Body of pancreas (tissue), 4 donors: Measurements from ENCODE around the gene KDM4B. TPM values are rescaled to one million over a fixed set of nuclear protein-coding genes. Genes with fewer than 3 reads are reported as not detected.

Experiments used
- ATAC-seq: fragments of 150-250 bp; one replicate; pipeline ENCODE4 v1.9.1; 2016
- DNase-seq, 4 donors: peaks; one replicate each; pipeline ENCODE4 v3.0.0-alpha.2; 2019
- H3K27ac ChIP-seq, 4 donors: fragments of 200-600 bp; sonication (generic); 1 replicate in 3 of 4; 2 replicates in 1 of 4; pipeline versions ENCODE4 v1.5.1 to v1.6.1; 2016 to 2019; ENCODE audit warnings: mild to moderate bottlenecking in 1 of 4, mixed read lengths in 1 of 4, moderate library complexity in 1 of 4
- H3K27me3 ChIP-seq, 2 donors: fragments of 200-600 bp; sonication (generic); one replicate each; pipeline ENCODE4 v1.6.0; 2016; ENCODE audit warnings: mild to moderate bottlenecking in 1 of 2
- H3K36me3 ChIP-seq, 2 donors: fragments of 200-600 bp; sonication (generic); replicated peaks in 1 of 2; 2 replicates each; pipeline ENCODE4 v1.5.1; 2016; ENCODE audit warnings: low read depth in 2 of 2; ENCODE audit not compliant: insufficient read depth in 1 of 2
- H3K4me1 ChIP-seq: fragments of 200-600 bp; sonication (generic); one replicate; pipeline ENCODE4 v1.6.0; 2016
- H3K4me3 ChIP-seq, 2 donors: fragments of 200-600 bp; sonication (generic); 1 replicate in 1 of 2; 2 replicates in 1 of 2; pipeline ENCODE4 v1.5.1; 2016 to 2019
- H3K9me3 ChIP-seq, 3 donors: fragments of 200-600 bp; sonication (generic); 1 replicate in 2 of 3; 2 replicates in 1 of 3; pipeline ENCODE4 v1.5.1; 2016
- CTCF ChIP-seq, 7 experiments: fragments of 450-650 bp in 4 of 7; fragments of 200-600 bp in 3 of 7; sonication (generic) in 3 of 7; IDR thresholded peaks; one replicate each; pipeline ENCODE4 v1.5.1; 2016 to 2019; ENCODE audit warnings: antibody characterized with exemption in 7 of 7
- POLR2A ChIP-seq, 3 donors: fragments of 450-650 bp; IDR thresholded peaks; one replicate each; pipeline ENCODE4 v1.6.1; 2016; ENCODE audit warnings: antibody characterized with exemption in 3 of 3, mild to moderate bottlenecking in 2 of 3
- WGBS, 2 donors: methylation state at CpG; one replicate each; pipeline ENCODE4 v1.1.5; 2017; 5-methylcytosine and 5-hydroxymethylcytosine counted together
- intact Hi-C: fragments of 100-400 bp; cut with DNase I; formaldehyde crosslinking; loops from one replicate; pipeline ENCODE4 v1.15.1; 2023
- total RNA-seq, 2 donors: library from RNA; depleted of rRNA; stranded (reverse); fragments of >200 nt; gene quantifications; one replicate each; pipeline ENCODE4 v1.1.0, GENCODE V29; 2016

KDM4B gene
- total RNA-seq, 2 donors from 2014 or later = 18.9 to 35.3 TPM

GRCh38 chr19:5122121-5122400, 153.1 kb downstream of the KDM4B start:
- Histone ChIP-seq H3K4me3 (no peak overlapping the region), H3K9me3 (no peaks in the 10 kb centered on the region), H3K36me3 (peaks cover 0 to 6% of the 10 kb centered on the region in 2 donors), H3K27me3 (no peaks in the 10 kb centered on the region), H3K27ac (no peak overlapping the region), H3K4me1 (peaks cover 22% of the 10 kb centered on the region)
- DNase-seq (no peak), ATAC-seq (no peak)
- intact Hi-C loops = no loop called here
- WGBS, 2 donors = 59 to 79% methylated on average over 4 of the region's 4 CpGs
- no peak for TF ChIP-seq CTCF (IDR thresholded peaks at IDR 0.05)
- TF ChIP-seq POLR2A (IDR thresholded peaks at IDR 0.05) = no peak

GRCh38 chr19:5122671-5123409, 153.9 kb downstream of the KDM4B start:
- Histone ChIP-seq H3K9me3 (no peaks in the 10 kb centered on the region), H3K36me3 (peaks cover 0 to 6% of the 10 kb centered on the region in 2 donors), H3K4me3 (no peak overlapping the region), H3K27me3 (no peaks in the 10 kb centered on the region), H3K4me1 (peaks cover 30% of the 10 kb centered on the region), H3K27ac (no peak overlapping the region)
- DNase-seq (no peak), ATAC-seq (no peak)
- intact Hi-C loops = no loop called here
- 89 to 98% methylated on average over 23 to 28 of the region's 30 CpGs for WGBS, 2 donors
- no peak for TF ChIP-seq POLR2A (IDR thresholded peaks at IDR 0.05)
- TF ChIP-seq CTCF (IDR thresholded peaks at IDR 0.05) = no peak

- 93% methylated on average over 8 to 11 of the region's 11 CpGs for WGBS, 2 donors
- DNase-seq (no peak), ATAC-seq (no peak)
- intact Hi-C loops = no loop called here
- Histone ChIP-seq H3K27ac (no peak overlapping the region), H3K4me1 (peaks cover 37% of the 10 kb centered on the region), H3K36me3 (peaks cover 0 to 6% of the 10 kb centered on the region in 2 donors), H3K27me3 (no peaks in the 10 kb centered on the region), H3K9me3 (no peaks in the 10 kb centered on the region), H3K4me3 (no peak overlapping the region)
- no peak for TF ChIP-seq CTCF (IDR thresholded peaks at IDR 0.05)
Measured at GRCh38 chr19:5123646-5124045, 154.7 kb downstream of the KDM4B start.

- WGBS, 2 donors = 93% methylated on average over 12 to 21 of the region's 21 CpGs
- Histone ChIP-seq H3K4me1 (peaks cover 43% of the 10 kb centered on the region), H3K27me3 (no peaks in the 10 kb centered on the region), H3K27ac (no peak overlapping the region), H3K36me3 (peaks cover 0 to 6% of the 10 kb centered on the region in 2 donors), H3K9me3 (no peaks in the 10 kb centered on the region), H3K4me3 (no peak overlapping the region)
- TF ChIP-seq POLR2A (IDR thresholded peaks at IDR 0.05) (no peak), CTCF (IDR thresholded peaks at IDR 0.05) (no peak)
- DNase-seq (no peak), ATAC-seq (no peak)
- intact Hi-C loops = no loop called here
Measured at GRCh38 chr19:5124111-5124855, 155.4 kb downstream of the KDM4B start.
